ENCODE data around the gene FSHB.
"Not testable (repeated sequence)": the region's sequence is repeated elsewhere in the genome, so short reads cannot be mapped to it uniquely, and the experiment has no call there.

FSHB gene

GRCh38 chr11:30261821-30262220 is 31.0 kb downstream of the FSHB start:
- DNase-seq (ENCODE audit: low read depth in 1 of 2, low spot score in 1 of 2) = no peak

GRCh38 chr11:30268638-30269037 is 37.8 kb downstream of the FSHB start:
- DNase-seq (ENCODE audit: low read depth in 1 of 2, low spot score in 1 of 2) = not testable (repeated sequence)

DNA sequence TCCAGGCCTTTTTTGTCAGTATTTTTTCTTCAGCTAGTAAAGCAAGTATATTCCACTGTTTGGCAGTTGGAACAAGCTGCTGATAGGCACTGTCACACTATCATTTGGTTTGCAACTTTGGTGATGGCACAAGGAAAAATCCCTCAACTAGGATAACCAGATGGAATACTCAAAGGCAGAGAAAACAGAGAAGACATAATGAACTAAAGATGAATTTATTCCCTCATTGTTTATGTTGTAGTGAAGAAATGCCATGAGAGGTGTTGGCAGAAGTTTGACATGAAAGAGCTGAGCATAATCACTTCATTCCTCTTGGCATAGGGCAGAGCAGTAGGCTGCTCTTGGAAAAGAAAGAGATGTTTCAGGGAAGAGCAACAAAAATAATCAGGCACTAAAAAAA is 39.9 kb downstream of the FSHB start:
- DNase-seq (ENCODE audit: low read depth in 1 of 2, low spot score in 1 of 2) = no peak

GRCh38 chr11:30277176-30277575 is 46.4 kb downstream of the FSHB start:
- no peak for DNase-seq (ENCODE audit: low read depth in 1 of 2, low spot score in 1 of 2)

DNA sequence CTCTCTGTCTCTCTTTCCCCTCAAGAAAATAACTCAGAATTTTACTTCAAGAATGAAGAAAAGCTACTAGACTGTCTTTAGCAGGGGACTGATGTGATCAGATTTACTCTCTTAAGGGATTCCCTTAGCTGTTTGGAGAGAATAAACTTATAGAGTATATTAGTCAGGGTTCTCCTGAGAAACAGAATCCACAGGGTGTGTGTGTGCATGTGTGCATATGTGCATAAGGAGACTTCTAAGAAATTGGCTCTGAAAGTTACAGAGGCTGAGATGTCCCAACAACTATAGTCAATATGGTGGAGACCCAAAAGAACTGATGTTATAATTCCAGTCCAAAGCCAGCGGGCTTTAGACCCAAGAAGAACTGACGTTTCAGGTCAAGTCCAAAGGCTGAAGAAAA is 49.0 kb downstream of the FSHB start:
- no peak for DNase-seq (ENCODE audit: low read depth in 1 of 2, low spot score in 1 of 2)

GRCh38 chr11:30281476-30282288 is 50.9 kb downstream of the FSHB start:
- DNase-seq (ENCODE audit: low read depth in 1 of 2, low spot score in 1 of 2) = no peak

DNA sequence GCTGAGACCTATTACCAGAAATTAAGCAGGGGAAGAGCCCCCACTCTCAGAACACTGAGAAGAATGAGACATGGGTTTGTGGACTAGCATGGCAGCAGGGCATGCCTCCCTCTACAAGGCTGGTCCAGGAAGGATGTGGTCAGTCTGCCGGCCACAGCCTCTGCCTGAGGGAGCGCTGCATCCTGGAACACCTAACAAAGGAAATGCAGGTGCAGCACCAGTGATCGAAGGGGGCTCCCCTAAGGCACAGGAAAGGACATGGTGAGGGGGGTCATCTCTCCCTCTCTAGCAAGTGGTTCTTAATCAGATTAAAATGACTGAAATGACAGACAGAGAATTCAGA is 51.4 kb downstream of the FSHB start:
- DNase-seq (ENCODE audit: low read depth in 1 of 2, low spot score in 1 of 2) = no peak

All from activated CD4-positive, alpha-beta T cell treated with anti-CD3 and anti-CD28 coated beads, Interleukin-2, amount 50 U/mL, for 24 hours (primary cell).